Sciatic nerve (tissue), 2 donors: ENCODE results near the gene GLOD4. TPM values are rescaled to one million over a fixed set of nuclear protein-coding genes. Genes with fewer than 3 reads are reported as not detected.
"Not testable (repeated sequence)": the region's sequence is repeated elsewhere in the genome, so short reads cannot be mapped to it uniquely, and the experiment has no call there.

ENCODE experiments used
- ATAC-seq: fragments of 200-7000 bp; cut with Tn5 transposase; one replicate; pipeline ENCODE4 v1.9.1; 2020; ENCODE audit warnings: mild to moderate bottlenecking, moderate library complexity
- DNase-seq: peaks from one replicate; pipeline ENCODE4 v3.0.0-alpha.2; 2020; ENCODE audit warnings: low spot score
- intact Hi-C: fragments of 100-400 bp; cut with DNase I; formaldehyde crosslinking; loops from one replicate; pipeline ENCODE4 v1.14.2; 2022
- total RNA-seq: library from RNA; stranded (reverse); fragmentation: NEBNext Ultra II Directional; extraction: Animal tissue kit (Norgen Biotek cat#: 25700); gene quantifications from one replicate; pipeline ENCODE4 v1.2.1, GENCODE V29; 2021
- donor health status: DM: no; HTN: no; CAD: no.
- donor health status: DM: no; HTN: no; CAD: no.

The GLOD4 gene
- 55.7 TPM for total RNA-seq

- intact Hi-C loops: no loop called here
- peak; percentile 99 for ATAC-seq
These were observed at the start of gene GLOD4, which contains the start of gene MRM3 for GRCh38 chr17:781805-782731. Gene GLOD4, minus strand, starts transcription at chr17:782280. Its CDS starts 25 bp downstream, at chr17:782255. Gene MRM3, plus strand, starts transcription at chr17:782353. Its CDS starts 26 bp downstream, at chr17:782379.

GRCh38 chr17:830950-831349 lies 48.9 kb upstream of the GLOD4 start:
- DNase-seq (no peak), ATAC-seq (no peak)
- intact Hi-C loops: no loop called here

More at GRCh38 chr17:781805-782731, at the start of gene GLOD4, which contains the start of gene MRM3:
- DNase-seq: peak; percentile 96

GRCh38 chr17:830381-830780 lies 48.3 kb upstream of the GLOD4 start:
- ATAC-seq (no peak), DNase-seq (no peak)
- intact Hi-C loops: no loop called here

GRCh38 chr17:829614-830013 lies 47.5 kb upstream of the GLOD4 start:
- DNase-seq, intact Hi-C loops, ATAC-seq: not testable (repeated sequence)

GRCh38 chr17:828761-829160 lies 46.7 kb upstream of the GLOD4 start:
- no peak for ATAC-seq
- intact Hi-C loops: no loop called here
- DNase-seq: no peak

GRCh38 chr17:826778-827177 lies 44.7 kb upstream of the GLOD4 start:
- no peak for ATAC-seq
- DNase-seq: no peak
- intact Hi-C loops: no loop called here

GRCh38 chr17:825216-825615 lies 43.1 kb upstream of the GLOD4 start:
- DNase-seq (no peak), ATAC-seq (no peak)
- intact Hi-C loops: no loop called here

- no peak for ATAC-seq
- no peak for DNase-seq
- intact Hi-C loops: no loop called here
These were observed 42.3 kb upstream of the GLOD4 start for GRCh38 chr17:824378-824777.

GRCh38 chr17:823501-823902 lies 41.4 kb upstream of the GLOD4 start:
- no peak for ATAC-seq

GRCh38 chr17:819251-819650 lies 37.2 kb upstream of the GLOD4 start:
- DNase-seq: no peak
- ATAC-seq: no peak
- intact Hi-C loops: no loop called here

More at GRCh38 chr17:823501-823902, 41.4 kb upstream of the GLOD4 start:
- DNase-seq: no peak
- intact Hi-C loops: no loop called here

GRCh38 chr17:814371-814770 lies 32.3 kb upstream of the GLOD4 start:
- ATAC-seq: no peak
- DNase-seq: no peak
- intact Hi-C loops: no loop called here

GRCh38 chr17:812638-813204 lies 30.6 kb upstream of the GLOD4 start:
- ATAC-seq (no peak), DNase-seq (no peak)
- intact Hi-C loops: no loop called here

GRCh38 chr17:811051-811784 lies 29.1 kb upstream of the GLOD4 start:
- ATAC-seq (no peak), DNase-seq (no peak)
- intact Hi-C loops: no loop called here

- intact Hi-C loops: no loop called here
- DNase-seq: no peak
- peak; percentile 28 for ATAC-seq
These were observed 25.6 kb upstream of the GLOD4 start for GRCh38 chr17:807523-808294.

- DNase-seq (no peak), ATAC-seq (peak; percentile 7)
- intact Hi-C loops: no loop called here
These were observed 24.9 kb upstream of the GLOD4 start for GRCh38 chr17:806781-807522.

GRCh38 chr17:806346-806745 lies 24.3 kb upstream of the GLOD4 start:
- ATAC-seq: no peak
- intact Hi-C loops: no loop called here
- no peak for DNase-seq

- DNase-seq, intact Hi-C loops, ATAC-seq: not testable (repeated sequence)
These were observed 23.8 kb upstream of the GLOD4 start for GRCh38 chr17:805886-806285.
